Osteocyte (in vitro differentiated cells): Measurements from ENCODE around the gene CAMKK2. TPM values are rescaled to one million over a fixed set of nuclear protein-coding genes. Genes with fewer than 3 reads are reported as not detected.

Experiments
- DNase-seq: peaks from one replicate; pipeline ENCODE4 v3.0.0; 2021; ENCODE audit warnings: mixed read lengths; ENCODE audit not compliant: unreplicated experiment; ENCODE audit errors: extremely low spot score
- H3K27ac Mint-ChIP-seq: one replicate; pipeline ENCODE4 v1.8.0; 2021; ENCODE audit warnings: mild to moderate bottlenecking, mixed read lengths; ENCODE audit not compliant: unreplicated experiment
- H3K27me3 Mint-ChIP-seq: one replicate; pipeline ENCODE4 v1.8.0; 2021; ENCODE audit warnings: mixed read lengths; ENCODE audit not compliant: unreplicated experiment
- H3K36me3 Mint-ChIP-seq: one replicate; pipeline ENCODE4 v1.8.0; 2021; ENCODE audit warnings: mixed read lengths; ENCODE audit not compliant: unreplicated experiment
- H3K4me1 Mint-ChIP-seq: one replicate; pipeline ENCODE4 v1.8.0; 2021; ENCODE audit warnings: mixed read lengths; ENCODE audit not compliant: unreplicated experiment
- H3K4me3 Mint-ChIP-seq: one replicate; pipeline ENCODE4 v1.8.0; 2021; ENCODE audit warnings: mild to moderate bottlenecking, moderate library complexity, mixed read lengths; ENCODE audit not compliant: unreplicated experiment
- H3K9me3 Mint-ChIP-seq: one replicate; pipeline ENCODE4 v1.8.0; 2021; ENCODE audit warnings: mixed read lengths; ENCODE audit not compliant: unreplicated experiment
- CTCF ChIP-seq: fragments of 200-600 bp; sonication (generic); IDR thresholded peaks from 2 replicates; pipeline ENCODE4 v1.5.0; 2021; ENCODE audit warnings: antibody characterized with exemption, mild to moderate bottlenecking, moderate library complexity
- total RNA-seq: library from RNA; stranded (reverse); gene quantifications from 2 replicates; pipeline ENCODE4 v1.2.1, GENCODE V29; 2021

Gene CAMKK2
- total RNA-seq, 1 donor from 2014 or later: 33.0 TPM

- no peaks in the 10 kb centered on the region for H3K9me3 Mint-ChIP-seq
- no peak for DNase-seq
- no peak overlapping the region for H3K4me3 Mint-ChIP-seq
- no peak for TF ChIP-seq CTCF
- no peaks in the 10 kb centered on the region for H3K27me3 Mint-ChIP-seq
- peaks cover 6% of the 10 kb centered on the region for H3K4me1 Mint-ChIP-seq
- peaks cover 4% of the 10 kb centered on the region for H3K36me3 Mint-ChIP-seq
- no peak overlapping the region for H3K27ac Mint-ChIP-seq
Measured at GRCh38 chr12:121278169-121279070, 18.1 kb downstream of the CAMKK2 start.

GRCh38 chr12:121277374-121277759 lies 19.1 kb downstream of the CAMKK2 start:
- Mint-ChIP-seq H3K27ac (no peak overlapping the region), H3K9me3 (no peaks in the 10 kb centered on the region), H3K36me3 (peaks cover 10% of the 10 kb centered on the region), H3K4me1 (peaks cover 6% of the 10 kb centered on the region), H3K4me3 (no peak overlapping the region), H3K27me3 (no peaks in the 10 kb centered on the region)
- DNase-seq: no peak
- no peak for TF ChIP-seq CTCF

- no peak overlapping the region for H3K4me3 Mint-ChIP-seq
Measured at GRCh38 chr12:121274036-121274763, 22.3 kb downstream of the CAMKK2 start.

GRCh38 chr12:121273364-121273896 lies 23.1 kb downstream of the CAMKK2 start:
- H3K4me1 Mint-ChIP-seq: peaks cover 6% of the 10 kb centered on the region
- no peaks in the 10 kb centered on the region for H3K27me3 Mint-ChIP-seq
- DNase-seq: no peak
- no peak overlapping the region for H3K27ac Mint-ChIP-seq
- no peak overlapping the region for H3K4me3 Mint-ChIP-seq
- no peak for TF ChIP-seq CTCF
- peaks cover 18% of the 10 kb centered on the region for H3K36me3 Mint-ChIP-seq
- H3K9me3 Mint-ChIP-seq: no peaks in the 10 kb centered on the region

More at GRCh38 chr12:121274036-121274763, 22.3 kb downstream of the CAMKK2 start:
- DNase-seq: no peak
- TF ChIP-seq CTCF: no peak
- H3K4me1 Mint-ChIP-seq: peaks cover 6% of the 10 kb centered on the region
- no peaks in the 10 kb centered on the region for H3K9me3 Mint-ChIP-seq
- H3K27me3 Mint-ChIP-seq: no peaks in the 10 kb centered on the region
- peaks cover 20% of the 10 kb centered on the region for H3K36me3 Mint-ChIP-seq
- H3K27ac Mint-ChIP-seq: no peak overlapping the region

GRCh38 chr12:121267822-121268221 lies 28.7 kb downstream of the CAMKK2 start:
- no peaks in the 10 kb centered on the region for H3K27me3 Mint-ChIP-seq
- no peak for TF ChIP-seq CTCF
- H3K27ac Mint-ChIP-seq: no peak overlapping the region
- no peak overlapping the region for H3K4me3 Mint-ChIP-seq
- DNase-seq: no peak
- peaks cover 19% of the 10 kb centered on the region for H3K36me3 Mint-ChIP-seq
- no peaks in the 10 kb centered on the region for H3K4me1 Mint-ChIP-seq
- H3K9me3 Mint-ChIP-seq: no peaks in the 10 kb centered on the region
